ENCODE results near the gene ARL5B. TPM values are rescaled to one million over a fixed set of nuclear protein-coding genes. Genes with fewer than 3 reads are reported as not detected.

Gene ARL5B
- total RNA-seq, 1 donor from 2014 or later = 36.7 TPM

GRCh38 chr10:18651324-18652007, 7.8 kb upstream of the ARL5B start, which contains the start of gene NSUN6:
TSS of gene NSUN6 (minus strand) at chr10:18651587. CDS start at chr10:18651203, 384 bp downstream.
- peaks cover 5% of the 10 kb centered on the region for H3K36me3 ChIP-seq (ENCODE audit: insufficient read depth, low read length)
- Mint-ChIP-seq H3K9me3 (ENCODE audit: unreplicated experiment) (peaks cover 3% of the 10 kb centered on the region), H3K27me3 (ENCODE audit: low read depth, unreplicated experiment) (no peaks in the 10 kb centered on the region), H3K27ac (ENCODE audit: unreplicated experiment) (peak within 1 kb of the TSS; percentile 94), H3K4me3 (ENCODE audit: unreplicated experiment) (peak within 1 kb of the TSS; percentile 97), H3K4me1 (ENCODE audit: low read depth, unreplicated experiment) (peaks cover 3% of the 10 kb centered on the region), H3K36me3 (ENCODE audit: low read depth, unreplicated experiment) (no peaks in the 10 kb centered on the region)
- no peaks in the 10 kb centered on the region for H4K20me1 ChIP-seq (ENCODE audit: insufficient read depth, low read length)
- no peaks in the 10 kb centered on the region for H3K27me3 ChIP-seq (ENCODE audit: insufficient read depth, low read length)
- peaks cover 5% of the 10 kb centered on the region for H3K4me1 ChIP-seq (ENCODE audit: insufficient read depth, low read length)
- H3K79me2 ChIP-seq (ENCODE audit: insufficient read depth, low read length) = peaks cover 24% of the 10 kb centered on the region
- TF ChIP-seq EZH2 (IDR thresholded peaks at IDR 0.05; ENCODE audit: insufficient read depth, low read length) = no peak
- TF ChIP-seq, protein P1, sequence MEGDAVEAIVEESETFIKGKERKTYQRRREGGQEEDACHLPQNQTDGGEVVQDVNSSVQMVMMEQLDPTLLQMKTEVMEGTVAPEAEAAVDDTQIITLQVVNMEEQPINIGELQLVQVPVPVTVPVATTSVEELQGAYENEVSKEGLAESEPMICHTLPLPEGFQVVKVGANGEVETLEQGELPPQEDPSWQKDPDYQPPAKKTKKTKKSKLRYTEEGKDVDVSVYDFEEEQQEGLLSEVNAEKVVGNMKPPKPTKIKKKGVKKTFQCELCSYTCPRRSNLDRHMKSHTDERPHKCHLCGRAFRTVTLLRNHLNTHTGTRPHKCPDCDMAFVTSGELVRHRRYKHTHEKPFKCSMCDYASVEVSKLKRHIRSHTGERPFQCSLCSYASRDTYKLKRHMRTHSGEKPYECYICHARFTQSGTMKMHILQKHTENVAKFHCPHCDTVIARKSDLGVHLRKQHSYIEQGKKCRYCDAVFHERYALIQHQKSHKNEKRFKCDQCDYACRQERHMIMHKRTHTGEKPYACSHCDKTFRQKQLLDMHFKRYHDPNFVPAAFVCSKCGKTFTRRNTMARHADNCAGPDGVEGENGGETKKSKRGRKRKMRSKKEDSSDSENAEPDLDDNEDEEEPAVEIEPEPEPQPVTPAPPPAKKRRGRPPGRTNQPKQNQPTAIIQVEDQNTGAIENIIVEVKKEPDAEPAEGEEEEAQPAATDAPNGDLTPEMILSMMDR (IDR thresholded peaks at IDR 0.05; ENCODE audit: insufficient read depth, low read depth, low read length) = no peak
- peak within 1 kb of the TSS; percentile 90 for H3K4me2 ChIP-seq (ENCODE audit: low read length)
- H3K27ac ChIP-seq (ENCODE audit: low read depth, low read length) = peak within 1 kb of the TSS; percentile 83
- no peaks in the 10 kb centered on the region for H3K9me3 ChIP-seq (ENCODE audit: insufficient read depth, low read depth, low read length)
- peak within 1 kb of the TSS; percentile 94 for H2AFZ ChIP-seq (ENCODE audit: low read depth, low read length)
- H3K4me3 ChIP-seq (ENCODE audit: insufficient read depth, low read depth, low read length) = peak within 1 kb of the TSS; percentile 94
- FAIRE-seq = peak; percentile 34
- peak within 1 kb of the TSS; percentile 92 for H3K9ac ChIP-seq (ENCODE audit: low read length)
- peak; percentile 81 for DNase-seq (ENCODE audit: low read depth)

DNA sequence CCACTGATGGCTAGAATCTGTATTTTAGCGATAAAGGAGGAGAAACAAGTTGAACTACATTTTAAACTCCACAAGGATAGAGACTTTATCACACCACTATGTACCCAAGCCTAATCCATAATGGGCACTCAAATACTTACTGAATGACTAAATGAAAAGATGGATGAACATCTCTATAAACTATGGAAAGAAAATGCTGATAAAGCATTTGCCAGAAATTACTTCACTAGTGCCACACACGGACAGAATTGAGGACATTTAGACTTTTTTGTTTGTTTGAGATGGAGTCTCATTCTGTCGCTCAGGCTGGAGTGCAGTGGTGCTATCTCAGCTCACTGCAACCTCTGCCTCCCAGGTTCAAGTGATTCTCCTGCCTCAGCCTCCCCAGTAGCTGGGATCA, 6.1 kb upstream of the ARL5B start:
- no peaks in the 10 kb centered on the region for H3K27me3 Mint-ChIP-seq (ENCODE audit: low read depth, unreplicated experiment)
- Histone ChIP-seq H3K9ac (ENCODE audit: low read length) (no peak overlapping the region), H3K4me3 (ENCODE audit: insufficient read depth, low read depth, low read length) (no peak overlapping the region), H3K27me3 (ENCODE audit: insufficient read depth, low read length) (no peaks in the 10 kb centered on the region), H3K4me2 (ENCODE audit: low read length) (no peak overlapping the region), H3K9me3 (ENCODE audit: insufficient read depth, low read depth, low read length) (no peaks in the 10 kb centered on the region), H4K20me1 (ENCODE audit: insufficient read depth, low read length) (no peaks in the 10 kb centered on the region), H3K79me2 (ENCODE audit: insufficient read depth, low read length) (peaks cover 24% of the 10 kb centered on the region), H3K4me1 (ENCODE audit: insufficient read depth, low read length) (peaks cover 8% of the 10 kb centered on the region), H3K36me3 (ENCODE audit: insufficient read depth, low read length) (no peaks in the 10 kb centered on the region), H2AFZ (ENCODE audit: low read depth, low read length) (no peak overlapping the region), H3K27ac (ENCODE audit: low read depth, low read length) (no peak overlapping the region)
- no peaks in the 10 kb centered on the region for H3K36me3 Mint-ChIP-seq (ENCODE audit: low read depth, unreplicated experiment)
- FAIRE-seq (no peak), DNase-seq (ENCODE audit: low read depth) (no peak)
- H3K27ac Mint-ChIP-seq (ENCODE audit: unreplicated experiment) = no peak overlapping the region
- no peak for TF ChIP-seq EZH2 (IDR thresholded peaks at IDR 0.05; ENCODE audit: insufficient read depth, low read length)
- H3K4me3 Mint-ChIP-seq (ENCODE audit: unreplicated experiment) = no peak overlapping the region
- peaks cover 3% of the 10 kb centered on the region for H3K4me1 Mint-ChIP-seq (ENCODE audit: low read depth, unreplicated experiment)
- H3K9me3 Mint-ChIP-seq (ENCODE audit: unreplicated experiment) = peaks cover 3% of the 10 kb centered on the region

- H3K4me3 Mint-ChIP-seq (ENCODE audit: unreplicated experiment) = no peak overlapping the region
- H3K27me3 Mint-ChIP-seq (ENCODE audit: low read depth, unreplicated experiment) = no peaks in the 10 kb centered on the region
- no peak overlapping the region for H3K27ac ChIP-seq (ENCODE audit: low read depth, low read length)
- no peak overlapping the region for H3K9ac ChIP-seq (ENCODE audit: low read length)
- peaks cover 9% of the 10 kb centered on the region for H3K4me1 ChIP-seq (ENCODE audit: insufficient read depth, low read length)
- DNase-seq (ENCODE audit: low read depth) (no peak), FAIRE-seq (no peak)
- no peaks in the 10 kb centered on the region for H3K9me3 Mint-ChIP-seq (ENCODE audit: unreplicated experiment)
- no peaks in the 10 kb centered on the region for H3K27me3 ChIP-seq (ENCODE audit: insufficient read depth, low read length)
- no peak overlapping the region for H3K4me3 ChIP-seq (ENCODE audit: insufficient read depth, low read depth, low read length)
- H3K27ac Mint-ChIP-seq (ENCODE audit: unreplicated experiment) = no peak overlapping the region
- H3K4me1 Mint-ChIP-seq (ENCODE audit: low read depth, unreplicated experiment) = peaks cover 7% of the 10 kb centered on the region
- H3K4me2 ChIP-seq (ENCODE audit: low read length) = no peak overlapping the region
- peaks cover 2% of the 10 kb centered on the region for H3K36me3 Mint-ChIP-seq (ENCODE audit: low read depth, unreplicated experiment)
- H3K79me2 ChIP-seq (ENCODE audit: insufficient read depth, low read length) = peaks cover 31% of the 10 kb centered on the region
- no peak overlapping the region for H2AFZ ChIP-seq (ENCODE audit: low read depth, low read length)
- no peaks in the 10 kb centered on the region for H3K9me3 ChIP-seq (ENCODE audit: insufficient read depth, low read depth, low read length)
- H3K36me3 ChIP-seq (ENCODE audit: insufficient read depth, low read length) = no peaks in the 10 kb centered on the region
- TF ChIP-seq, protein P1 (IDR thresholded peaks at IDR 0.05; ENCODE audit: insufficient read depth, low read depth, low read length) = no peak
- TF ChIP-seq EZH2 (IDR thresholded peaks at IDR 0.05; ENCODE audit: insufficient read depth, low read length) = no peak
- peaks cover 8% of the 10 kb centered on the region for H4K20me1 ChIP-seq (ENCODE audit: insufficient read depth, low read length)
These were observed 2.5 kb upstream of the ARL5B start for GRCh38 chr10:18656724-18657123.
